Testis (tissue), 2 donors: ENCODE measurements around the gene SDR42E2.

Source experiments
- POLR2A ChIP-seq: fragments of 450-650 bp; IDR thresholded peaks from one replicate; pipeline ENCODE4 v1.6.1; 2017; ENCODE audit warnings: antibody characterized with exemption, mild to moderate bottlenecking, moderate library complexity
- TF ChIP-seq, protein P1 (sequence below), 3 experiments: fragments of 450-650 bp in 2 of 3; fragments of 200-600 bp in 1 of 3; sonication (generic) in 1 of 3; IDR thresholded peaks; one replicate each; pipeline ENCODE4 v1.5.1; 2016 to 2019; ENCODE audit warnings: antibody characterized with exemption in 3 of 3, mild to moderate bottlenecking in 2 of 3, moderate library complexity in 1 of 3

GRCh38 chr16:22124583-22125284 is 37.6 kb upstream of the SDR42E2 start:
- no peak for TF ChIP-seq POLR2A
- TF ChIP-seq, protein P1, sequence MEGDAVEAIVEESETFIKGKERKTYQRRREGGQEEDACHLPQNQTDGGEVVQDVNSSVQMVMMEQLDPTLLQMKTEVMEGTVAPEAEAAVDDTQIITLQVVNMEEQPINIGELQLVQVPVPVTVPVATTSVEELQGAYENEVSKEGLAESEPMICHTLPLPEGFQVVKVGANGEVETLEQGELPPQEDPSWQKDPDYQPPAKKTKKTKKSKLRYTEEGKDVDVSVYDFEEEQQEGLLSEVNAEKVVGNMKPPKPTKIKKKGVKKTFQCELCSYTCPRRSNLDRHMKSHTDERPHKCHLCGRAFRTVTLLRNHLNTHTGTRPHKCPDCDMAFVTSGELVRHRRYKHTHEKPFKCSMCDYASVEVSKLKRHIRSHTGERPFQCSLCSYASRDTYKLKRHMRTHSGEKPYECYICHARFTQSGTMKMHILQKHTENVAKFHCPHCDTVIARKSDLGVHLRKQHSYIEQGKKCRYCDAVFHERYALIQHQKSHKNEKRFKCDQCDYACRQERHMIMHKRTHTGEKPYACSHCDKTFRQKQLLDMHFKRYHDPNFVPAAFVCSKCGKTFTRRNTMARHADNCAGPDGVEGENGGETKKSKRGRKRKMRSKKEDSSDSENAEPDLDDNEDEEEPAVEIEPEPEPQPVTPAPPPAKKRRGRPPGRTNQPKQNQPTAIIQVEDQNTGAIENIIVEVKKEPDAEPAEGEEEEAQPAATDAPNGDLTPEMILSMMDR (IDR thresholded peaks at IDR 0.05): no peak
